NCI-H2227 treated with DMSO at 0.1 percent for 48 hours (cell line): ENCODE results near the gene TBC1D24.

Experiments
- DNase-seq: peaks from one replicate; lab custom pipeline; 2025; lab: John Stamatoyannopoulos, UW

The TBC1D24 gene

DNA sequence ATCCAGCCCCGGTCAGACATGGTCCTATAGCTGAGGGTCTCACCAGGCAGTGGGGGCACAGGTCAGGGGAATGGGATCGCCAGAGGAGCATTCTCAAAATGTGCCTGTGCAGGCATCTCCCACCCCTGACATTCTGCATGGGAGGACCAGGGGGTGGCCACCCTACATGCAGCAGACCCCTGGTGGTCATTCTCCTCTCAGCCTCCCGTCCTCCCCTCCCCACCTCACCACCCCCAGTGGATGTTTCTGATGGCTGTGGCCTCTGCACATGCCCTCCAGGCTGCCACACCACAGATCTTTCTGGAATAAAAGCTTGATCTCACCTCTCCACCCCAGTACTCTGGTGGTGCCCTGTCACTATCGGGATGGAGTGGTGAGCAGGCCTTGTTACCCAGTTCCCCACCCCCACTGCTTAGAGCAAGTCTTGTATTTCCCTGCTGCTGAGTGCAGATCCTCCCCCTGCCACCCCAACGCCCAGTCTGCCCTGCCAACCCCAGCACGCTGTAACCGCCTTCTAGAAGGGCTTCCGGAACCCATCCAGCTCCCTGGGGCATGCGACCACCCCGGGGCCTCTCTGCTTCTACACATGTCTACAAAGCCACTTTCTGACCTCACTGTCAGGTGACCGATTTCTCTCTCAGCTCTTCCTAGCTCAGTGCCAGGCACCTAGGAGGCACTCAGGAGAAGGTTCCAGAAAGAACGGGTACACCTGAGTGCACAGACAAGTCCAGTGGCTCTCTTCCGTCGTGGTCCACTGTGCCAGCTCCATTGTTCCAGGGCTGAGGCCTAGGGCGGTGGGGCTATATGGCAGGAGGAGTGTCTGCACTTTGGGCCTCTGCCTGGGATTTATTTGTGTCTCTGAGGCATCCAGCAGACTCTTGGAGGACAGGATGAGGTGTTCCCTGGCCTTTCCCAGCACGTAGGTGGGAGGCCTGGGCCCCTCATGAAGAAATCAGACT lies 9.3 kb downstream of the TBC1D24 start:
- no peak for DNase-seq

DNA sequence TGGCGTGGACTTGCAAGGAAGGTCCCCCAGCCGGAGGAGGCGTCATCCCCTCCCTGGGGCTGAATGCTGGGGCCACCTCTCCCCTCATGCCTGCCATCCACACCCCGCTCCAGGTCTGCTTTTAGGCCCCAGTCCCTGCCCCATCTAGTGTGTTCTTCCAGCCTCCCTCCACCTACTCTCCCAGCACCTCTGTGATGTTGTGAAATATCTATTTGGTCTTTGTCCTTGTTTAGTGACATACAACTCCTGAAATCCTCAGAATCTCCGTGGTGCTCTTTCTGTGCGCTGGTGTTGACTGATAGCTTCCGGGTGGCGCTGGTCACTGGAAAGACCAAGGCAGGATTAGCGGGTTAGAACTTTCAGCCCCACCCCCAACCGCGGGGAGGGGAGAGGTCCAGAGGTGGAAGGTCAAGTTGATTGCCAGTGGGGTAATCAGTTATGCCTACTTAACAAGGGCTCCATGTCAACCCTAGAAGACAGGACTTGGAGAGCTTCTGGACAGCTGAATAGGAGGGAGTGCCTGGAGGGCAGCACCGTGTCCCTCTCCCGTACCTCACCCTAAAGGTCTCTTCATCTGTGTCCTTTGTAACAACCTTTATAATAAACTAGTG lies 10.1 kb downstream of the TBC1D24 start:
- no peak for DNase-seq

DNA sequence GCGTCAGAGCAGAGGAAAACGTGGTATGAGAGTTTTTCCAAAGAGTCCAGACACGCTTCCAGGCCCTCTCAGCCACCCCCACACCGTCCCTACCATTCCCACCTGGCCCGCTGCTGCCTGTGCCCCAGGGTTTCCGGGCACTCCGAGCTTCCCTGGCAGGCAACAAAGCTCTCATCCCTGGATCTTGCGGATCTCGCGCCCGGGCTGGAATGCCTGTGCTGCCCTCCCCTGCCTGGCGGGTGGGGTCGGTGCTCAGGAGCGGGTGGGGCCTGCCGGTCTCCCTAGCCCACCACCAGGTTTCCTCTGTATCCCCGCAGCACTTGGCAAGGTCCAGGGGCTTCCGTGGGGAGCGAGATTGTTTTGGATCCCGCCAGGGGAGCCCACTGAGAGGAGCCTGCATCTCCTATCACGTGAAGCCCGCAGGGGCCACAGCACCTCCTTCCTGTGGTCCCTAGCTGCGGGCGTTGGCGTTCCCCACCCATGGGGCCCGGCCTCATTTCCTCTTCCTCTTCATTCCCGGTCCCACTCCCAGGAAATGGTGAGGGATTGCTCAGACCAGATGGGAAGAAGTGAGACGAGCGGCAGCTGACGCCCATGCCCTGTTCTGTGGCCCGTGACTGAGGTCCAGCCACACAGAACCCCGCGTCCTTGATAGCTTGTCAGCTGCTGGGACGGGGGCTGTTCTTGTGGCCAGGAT lies 11.0 kb downstream of the TBC1D24 start:
- no peak for DNase-seq

DNA sequence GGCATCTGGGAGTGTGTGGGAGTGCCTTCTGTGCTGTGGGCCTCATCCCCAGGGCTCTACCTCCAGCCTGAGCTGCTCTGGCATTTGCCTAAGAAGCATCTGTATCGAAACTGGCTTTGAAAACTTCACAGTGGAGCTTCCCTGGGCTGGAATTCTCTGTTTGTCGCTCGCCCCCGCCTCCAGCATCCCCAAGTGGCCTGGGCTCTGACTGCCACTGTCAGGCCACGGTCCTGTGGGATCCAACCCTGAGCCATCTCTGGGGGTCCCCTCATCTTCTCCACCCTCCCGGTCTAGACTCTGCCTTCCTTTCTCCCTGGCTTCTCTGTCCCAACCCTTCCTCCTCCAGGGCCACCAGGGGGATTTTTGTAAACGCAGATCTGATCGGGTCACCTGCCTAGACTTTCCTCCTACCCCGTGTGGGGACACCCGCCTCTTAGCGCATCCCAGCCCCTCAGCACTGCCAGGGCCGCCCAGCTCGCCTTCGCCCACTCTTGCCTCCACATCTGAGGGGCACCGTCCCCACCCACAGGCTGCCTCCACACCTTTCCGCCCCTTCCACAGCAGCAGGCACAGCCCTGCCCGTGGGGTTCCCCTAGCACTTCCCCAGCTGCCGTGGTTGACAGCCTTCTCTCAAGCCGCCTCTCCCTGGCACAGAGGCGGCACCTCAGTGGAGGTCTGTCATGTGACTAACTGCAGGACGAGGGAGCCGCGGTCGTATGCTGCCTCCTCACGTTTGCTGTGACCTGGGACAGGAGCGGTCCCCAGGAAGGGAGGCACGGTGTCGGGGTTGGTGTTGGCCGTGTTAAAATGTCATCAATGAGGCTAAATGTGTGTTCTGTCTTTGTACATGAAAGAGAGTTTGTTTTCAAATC lies 12.0 kb downstream of the TBC1D24 start:
- no peak for DNase-seq

DNA sequence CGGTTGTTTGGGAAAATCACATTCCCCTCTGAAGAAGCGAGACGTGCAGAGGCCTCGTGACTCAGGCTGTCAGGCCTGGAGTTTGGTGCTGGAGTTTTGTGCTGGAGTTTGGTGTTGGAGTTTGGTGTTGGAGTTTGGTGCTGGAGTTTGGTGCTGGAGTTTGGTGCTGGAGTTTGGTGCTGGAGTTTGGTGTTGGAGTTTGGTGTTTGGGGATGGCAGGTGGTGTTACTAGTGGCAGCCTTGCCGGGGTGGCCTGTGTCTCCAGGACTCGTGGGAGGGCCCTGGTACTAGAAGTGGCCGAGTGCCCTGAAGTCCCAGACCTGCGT lies 12.6 kb downstream of the TBC1D24 start:
- DNase-seq, result no peak

DNA sequence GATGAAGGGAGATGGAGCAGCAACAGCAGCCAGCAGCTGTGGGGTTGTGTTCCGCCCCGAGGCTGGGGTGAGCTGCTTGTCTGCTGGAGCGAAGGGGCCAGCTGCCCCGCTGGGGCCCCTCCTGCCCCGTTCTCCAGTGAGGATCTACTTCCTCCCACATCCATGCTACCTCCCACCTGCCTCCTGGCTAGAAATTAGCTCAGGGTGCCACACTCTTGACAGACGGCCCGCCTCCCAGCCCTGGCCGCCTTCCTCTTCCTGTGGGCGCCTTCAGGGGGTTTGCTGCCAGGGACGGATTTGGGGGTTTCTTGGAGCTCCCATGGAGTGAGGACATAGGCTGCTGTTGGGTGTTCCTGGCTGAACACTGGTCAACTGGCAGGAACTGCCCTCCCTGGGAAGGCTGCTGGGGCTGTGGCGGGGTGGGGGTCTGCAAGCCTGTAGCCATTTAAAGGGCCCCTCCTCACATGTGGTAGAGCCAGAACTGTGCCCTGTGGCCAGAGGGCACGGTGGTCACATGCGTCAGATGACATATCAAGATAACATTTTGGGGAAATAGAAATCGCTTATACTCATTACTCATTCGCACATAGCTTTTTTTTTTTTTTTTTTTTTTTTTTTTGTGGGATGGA lies 13.1 kb downstream of the TBC1D24 start:
- DNase-seq, result no peak

DNA sequence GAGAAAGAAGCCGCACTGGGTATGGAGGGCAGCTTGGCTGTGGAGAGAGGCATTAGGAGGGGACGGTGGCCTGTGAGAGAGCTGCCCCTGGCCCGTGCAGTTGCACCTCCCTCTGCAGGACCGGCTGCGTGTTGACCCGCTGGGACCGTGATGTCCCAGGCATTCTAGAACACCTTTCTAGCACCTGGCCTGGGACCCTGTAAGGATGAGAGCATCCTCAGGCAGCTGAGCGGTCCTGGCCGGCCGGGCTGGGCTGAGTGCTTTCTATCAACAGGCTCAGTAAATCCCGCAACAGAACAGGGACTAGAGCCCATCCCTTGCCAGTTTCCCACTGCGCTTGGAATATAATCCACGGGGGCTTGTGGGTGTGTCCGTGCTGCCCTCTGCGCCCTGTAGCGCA lies 14.7 kb downstream of the TBC1D24 start:
- DNase-seq, result no peak

DNA sequence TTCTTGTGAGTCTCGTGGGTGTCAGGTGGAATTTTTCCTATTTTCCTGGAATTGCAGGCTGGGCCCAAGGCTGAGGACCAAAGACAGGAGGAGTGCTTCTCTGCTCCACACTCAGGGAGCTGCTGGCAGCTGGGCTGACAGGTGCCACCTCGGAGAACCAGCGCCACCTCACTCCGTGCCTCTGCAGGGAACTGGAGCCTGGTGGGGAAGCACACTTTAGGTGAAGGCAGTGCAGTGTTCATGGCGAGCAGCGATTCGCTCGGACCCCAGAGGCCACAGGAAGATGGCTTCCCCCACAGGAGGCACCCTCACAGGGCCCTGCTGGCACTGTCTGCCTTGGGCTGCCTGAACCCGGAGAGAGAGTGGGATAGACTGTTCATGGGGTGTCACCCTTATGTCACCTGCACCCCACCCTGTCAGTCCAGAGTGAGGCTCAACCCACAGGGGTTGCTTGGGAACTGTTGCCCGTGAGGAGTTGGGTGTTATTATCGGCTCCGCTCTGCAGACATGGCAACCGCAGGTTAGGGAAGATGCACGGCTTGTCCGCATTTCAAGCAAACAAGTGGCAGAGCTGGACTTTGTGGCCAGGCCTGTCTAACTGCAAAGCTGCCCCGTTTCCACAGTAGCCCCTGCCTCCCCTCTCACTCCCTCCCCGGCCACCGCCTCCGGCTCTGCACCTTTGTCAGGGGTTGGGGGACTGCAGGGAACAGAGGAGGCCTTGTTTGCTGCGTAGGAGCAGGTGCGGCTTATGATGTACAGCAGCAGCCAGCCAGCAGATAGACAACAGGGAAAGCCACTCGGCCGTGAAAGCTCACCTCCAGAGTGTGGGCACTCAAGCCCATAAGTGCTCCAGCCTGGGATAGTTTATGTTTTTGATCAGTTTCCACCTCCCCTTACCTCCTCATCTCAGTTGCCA lies 15.5 kb downstream of the TBC1D24 start:
- no peak for DNase-seq

DNA sequence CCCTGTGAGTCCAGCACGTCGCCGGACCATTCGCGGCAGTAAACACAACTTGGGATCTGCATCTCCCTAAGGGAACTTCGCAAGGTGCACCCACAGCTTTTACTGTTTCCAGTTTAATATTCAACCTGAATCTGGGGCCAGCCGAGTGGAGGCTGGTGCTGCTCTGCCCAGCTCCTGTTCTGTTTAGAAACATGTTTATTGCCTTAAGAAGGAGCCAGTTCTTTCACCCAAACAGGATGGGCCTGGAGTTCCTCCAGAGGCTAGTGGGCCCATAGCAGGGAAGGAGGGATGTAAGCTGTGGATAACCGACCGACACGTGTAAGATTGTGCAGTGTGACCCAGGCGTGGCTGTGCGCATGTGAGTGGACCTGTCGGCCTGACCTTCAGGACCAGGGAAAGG lies 17.4 kb downstream of the TBC1D24 start:
- DNase-seq, result no peak

DNA sequence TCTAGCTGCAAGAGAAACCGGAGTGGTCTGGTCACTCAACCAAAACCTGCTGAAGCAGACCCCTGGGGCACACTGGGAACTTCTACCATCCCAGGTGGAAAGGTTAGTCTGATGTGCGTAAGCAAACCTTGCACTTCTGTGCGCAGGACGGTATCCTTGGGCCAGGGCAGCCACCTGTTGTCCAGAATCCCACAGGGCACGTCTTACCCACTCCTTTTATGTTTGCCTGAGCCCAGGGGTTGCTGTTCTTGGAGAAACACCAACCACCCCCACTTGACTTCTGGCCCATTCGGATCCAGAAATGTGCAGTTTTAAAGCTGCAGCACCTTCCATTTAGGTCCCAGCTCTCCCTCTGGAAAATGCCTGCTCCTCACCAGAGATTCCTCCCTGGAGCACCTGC lies 18.7 kb downstream of the TBC1D24 start:
- DNase-seq, result no peak

DNA sequence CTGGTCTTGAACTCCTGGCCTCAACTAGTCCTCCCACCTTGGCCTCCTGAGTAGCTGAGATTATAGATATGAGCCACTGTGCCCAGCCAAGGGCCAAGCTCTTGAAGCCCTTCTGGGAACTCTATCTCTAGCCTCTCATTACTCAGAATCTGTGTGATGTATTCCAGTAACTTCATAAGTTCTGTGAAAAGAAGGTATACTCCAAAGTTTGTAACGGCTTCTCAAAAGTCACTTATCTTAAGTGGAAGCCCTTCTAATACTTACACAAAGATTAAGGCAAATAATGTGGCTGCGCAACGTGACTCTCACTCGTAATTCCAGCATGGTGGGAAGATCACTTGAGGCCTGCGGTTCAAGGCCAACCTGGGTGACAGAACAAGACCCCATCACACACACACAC lies 19.7 kb downstream of the TBC1D24 start:
- no peak for DNase-seq

DNA sequence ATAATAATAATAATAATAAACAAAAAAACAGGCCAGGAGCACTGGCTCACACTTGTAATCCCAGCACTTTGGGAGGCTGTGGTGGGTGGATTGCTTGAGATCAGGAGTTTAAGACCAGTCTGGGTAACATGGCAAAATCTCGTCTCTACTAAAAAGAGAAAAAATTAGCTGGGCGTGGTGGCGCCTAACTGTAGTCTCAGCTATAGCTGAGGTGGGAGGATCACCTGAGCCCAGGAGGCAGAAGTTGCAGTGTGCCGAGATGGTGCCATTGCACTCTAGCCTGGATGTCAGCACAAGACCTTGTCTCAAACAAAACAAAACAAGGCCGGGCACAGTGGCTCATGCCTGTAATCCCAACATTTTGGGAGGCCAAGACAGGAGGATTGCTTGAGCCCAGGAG lies 20.1 kb downstream of the TBC1D24 start:
- no peak for DNase-seq

DNA sequence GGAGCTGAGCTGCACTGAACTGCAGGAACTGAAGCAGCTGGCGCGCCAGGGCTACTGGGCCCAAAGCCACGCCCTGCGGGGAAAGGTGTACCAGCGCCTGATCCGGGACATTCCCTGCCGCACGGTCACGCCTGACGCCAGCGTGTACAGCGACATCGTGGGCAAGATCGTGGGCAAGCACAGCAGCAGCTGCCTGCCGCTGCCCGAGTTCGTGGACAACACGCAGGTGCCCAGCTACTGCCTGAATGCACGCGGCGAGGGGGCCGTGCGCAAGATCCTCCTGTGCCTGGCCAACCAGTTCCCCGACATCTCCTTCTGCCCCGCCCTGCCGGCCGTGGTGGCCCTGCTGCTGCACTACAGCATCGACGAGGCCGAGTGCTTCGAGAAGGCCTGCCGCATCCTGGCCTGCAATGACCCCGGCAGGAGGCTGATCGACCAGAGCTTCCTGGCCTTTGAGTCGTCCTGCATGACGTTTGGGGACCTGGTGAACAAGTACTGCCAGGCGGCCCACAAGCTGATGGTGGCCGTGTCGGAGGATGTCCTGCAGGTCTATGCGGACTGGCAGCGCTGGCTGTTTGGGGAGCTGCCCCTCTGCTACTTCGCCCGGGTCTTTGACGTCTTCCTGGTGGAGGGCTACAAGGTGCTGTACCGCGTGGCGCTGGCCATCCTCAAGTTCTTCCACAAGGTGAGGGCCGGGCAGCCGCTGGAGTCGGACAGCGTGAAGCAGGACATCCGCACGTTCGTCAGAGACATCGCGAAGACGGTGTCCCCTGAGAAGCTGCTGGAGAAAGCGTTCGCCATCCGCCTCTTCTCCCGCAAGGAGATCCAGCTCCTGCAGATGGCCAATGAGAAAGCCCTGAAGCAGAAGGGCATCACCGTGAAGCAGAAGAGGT lies 21.5 kb downstream of the TBC1D24 start:
- no peak for DNase-seq

DNA sequence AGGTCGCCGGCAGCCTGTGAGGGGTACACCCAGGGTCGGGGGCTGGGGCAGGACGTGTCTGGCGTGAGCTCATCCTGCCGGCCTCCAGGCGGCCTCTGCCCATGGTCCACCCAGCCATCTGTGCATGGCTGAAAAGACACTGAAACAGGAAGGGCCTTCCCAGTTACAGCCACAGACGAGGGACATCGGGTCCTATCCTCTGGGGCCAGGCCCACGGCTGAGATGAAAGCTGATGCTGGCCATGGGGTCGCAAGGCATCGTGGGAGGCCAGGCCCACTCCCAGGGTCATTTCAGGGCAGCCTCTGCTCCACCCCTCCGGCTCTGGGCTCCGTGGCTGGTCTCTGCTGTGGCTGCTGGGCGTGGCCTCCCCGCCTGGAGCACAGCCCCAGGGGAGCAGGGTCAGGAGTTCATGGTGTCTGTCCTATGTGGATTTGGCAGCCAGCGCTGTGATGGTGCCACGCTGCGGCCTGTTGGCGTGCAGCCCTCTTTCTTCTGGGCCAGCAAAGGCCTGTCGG lies 22.2 kb downstream of the TBC1D24 start:
- no peak for DNase-seq

DNA sequence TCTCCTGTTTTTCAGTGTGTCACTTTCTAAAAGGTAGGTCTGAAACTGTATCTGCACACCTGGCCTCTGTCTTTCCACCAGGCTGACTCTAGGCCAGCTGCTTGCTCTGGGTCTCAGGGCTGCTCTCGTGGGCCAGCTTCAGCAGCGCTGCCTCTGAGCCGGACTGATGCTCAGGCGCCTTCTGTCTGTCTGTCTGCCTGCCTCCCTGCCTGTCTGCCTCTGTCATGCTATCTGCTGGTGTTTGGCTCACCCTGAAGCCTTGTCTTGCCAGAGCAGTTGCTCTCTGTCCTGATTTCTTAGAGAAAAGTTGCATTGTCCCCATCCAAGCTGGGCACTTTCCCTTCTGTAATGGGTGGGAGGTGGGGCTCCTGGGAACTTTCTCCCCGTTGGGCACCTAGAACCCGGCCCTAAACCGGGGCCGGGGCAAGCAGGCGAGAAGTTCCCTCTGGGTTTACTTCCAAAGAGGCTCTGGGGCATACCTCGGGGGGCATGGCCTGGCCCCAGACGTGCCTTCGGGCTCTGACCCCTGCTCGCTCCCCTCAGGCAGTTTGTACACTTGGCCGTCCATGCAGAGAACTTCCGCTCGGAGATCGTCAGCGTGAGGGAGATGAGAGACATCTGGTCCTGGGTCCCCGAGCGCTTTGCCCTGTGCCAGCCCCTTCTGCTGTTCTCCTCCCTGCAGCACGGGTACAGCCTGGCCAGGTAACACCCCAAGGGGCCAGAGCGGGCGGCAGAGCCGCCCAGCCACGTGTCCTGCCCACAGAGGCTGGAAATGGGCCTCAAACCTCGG lies 23.0 kb downstream of the TBC1D24 start:
- DNase-seq, result no peak

DNA sequence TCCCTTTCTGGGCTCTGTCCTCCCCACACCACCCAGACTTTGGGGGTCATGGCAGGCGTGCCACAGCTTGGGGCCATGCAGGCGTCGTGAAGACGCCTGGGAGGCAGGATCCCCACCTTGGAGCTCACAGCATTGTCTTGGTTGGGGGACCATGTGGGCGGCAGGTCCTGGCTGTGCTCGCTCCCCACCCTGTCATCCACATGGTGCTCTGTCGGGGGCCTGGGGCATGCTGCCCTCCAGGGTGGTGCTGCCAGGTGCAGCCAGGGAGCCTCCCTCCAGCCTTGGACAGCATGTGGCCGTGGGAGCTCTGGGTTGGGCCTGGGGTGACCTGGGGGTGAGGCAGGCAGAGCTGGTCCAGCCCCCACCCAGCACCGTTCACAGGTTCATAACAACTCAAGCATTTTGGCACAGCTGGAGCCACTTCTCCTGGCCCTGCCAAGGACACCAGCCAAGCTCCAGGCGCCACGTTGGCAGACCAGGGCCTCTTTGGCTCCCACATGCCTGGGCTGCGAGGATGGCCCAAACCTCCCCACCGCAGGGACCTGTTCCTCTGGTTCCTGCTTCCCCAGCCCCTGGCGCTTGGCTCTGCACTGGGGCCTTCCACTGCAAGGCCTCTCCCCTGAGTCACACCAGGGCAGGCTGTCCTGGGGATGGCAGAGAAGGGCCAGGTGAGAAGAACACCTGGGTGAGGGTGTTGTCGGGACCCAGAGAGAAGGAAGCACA lies 23.8 kb downstream of the TBC1D24 start:
- no peak for DNase-seq

DNA sequence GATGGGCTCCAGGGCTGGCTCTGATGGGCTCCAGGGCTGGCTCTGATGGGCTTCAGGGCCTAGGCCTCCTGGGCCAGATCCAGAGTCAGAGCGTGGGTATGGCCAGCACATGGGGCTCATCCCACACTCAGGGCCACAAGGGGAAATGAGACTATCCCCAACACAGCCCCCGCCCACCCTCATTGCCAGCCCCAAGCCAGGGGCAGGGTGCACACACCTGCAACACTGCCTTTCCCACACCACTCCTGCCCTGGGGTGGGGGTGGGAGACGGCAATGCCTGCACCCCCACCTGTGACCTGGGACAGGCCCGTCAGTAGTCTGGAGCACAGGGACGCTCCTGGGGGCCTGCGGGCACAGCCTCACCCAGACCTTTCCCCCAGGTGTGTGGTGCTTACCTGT lies 24.5 kb downstream of the TBC1D24 start:
- DNase-seq, result no peak
